ENCODE data around the gene KRTAP13-3. TPM values are rescaled to one million over a fixed set of nuclear protein-coding genes. Genes with fewer than 3 reads are reported as not detected.

Gene KRTAP13-3
- total and polyA plus RNA-seq, 2 of the 8 experiments (the other 6 are each of a cell fraction or from before 2014, with no cell fraction given) = not detected

DNA sequence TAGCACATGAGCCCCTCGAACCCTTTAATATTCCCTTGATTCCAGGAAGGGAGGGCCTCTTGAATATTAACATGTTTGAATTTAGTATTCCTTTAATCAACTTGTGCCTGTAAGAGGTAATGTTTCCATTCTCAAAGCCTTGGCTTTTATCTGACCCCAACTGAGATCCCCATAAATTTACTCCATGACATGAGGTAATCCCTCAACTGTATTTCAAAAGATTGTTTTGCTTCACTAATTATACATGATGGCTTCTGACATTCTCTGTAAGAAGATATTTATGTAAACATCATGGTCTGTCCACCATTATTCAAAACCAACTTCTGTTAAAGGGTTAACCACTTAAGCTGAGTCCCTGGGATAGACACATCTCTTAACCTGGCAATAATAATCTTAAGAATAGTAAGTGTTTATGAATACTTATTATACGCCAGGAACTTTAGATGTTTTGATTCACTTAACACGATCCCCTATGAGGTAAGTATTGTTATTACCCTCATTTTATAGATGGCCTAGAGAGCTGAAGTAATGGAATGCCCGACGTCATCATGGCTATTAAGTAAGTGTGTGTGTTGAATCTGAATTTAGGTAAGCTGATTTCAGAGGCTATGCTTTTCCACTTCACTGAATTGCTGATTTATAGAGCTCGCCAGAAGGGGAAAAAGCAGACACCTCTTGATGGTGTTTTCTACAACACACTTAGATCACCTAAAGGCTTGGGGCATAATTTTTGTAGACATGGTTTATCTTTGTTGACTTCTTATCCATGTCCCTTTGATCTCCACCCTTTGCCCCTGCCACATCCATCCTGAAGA is 43.4 kb upstream of the KRTAP13-3 start (continued):
- TF ChIP-seq JUND (IDR thresholded peaks at IDR 0.05; ENCODE audit: low read length) = no peak
- no peak for TF ChIP-seq POU5F1 (IDR thresholded peaks at IDR 0.05; ENCODE audit: low read depth, low read length)
- TF ChIP-seq MAFK (IDR thresholded peaks at IDR 0.05; ENCODE audit: low read depth, low read length) = no peak
- TF ChIP-seq RFX5 (IDR thresholded peaks at IDR 0.05; ENCODE audit: borderline replicate concordance, low read depth, low read length) = no peak
- TF ChIP-seq CHD2 (IDR thresholded peaks at IDR 0.05; ENCODE audit: low read length) = no peak
- no peak for TF ChIP-seq RAD21 (IDR thresholded peaks at IDR 0.05 in 1 of 2, conservative IDR thresholded peaks at IDR 0.05 in 1 of 2; ENCODE audit: low read depth in 2 of 2, low read length in 2 of 2)
